HPDE6-E6E7 (cell line): ENCODE results near the gene HOXD4.

ENCODE experiments used
- DNase-seq: peaks from one replicate; pipeline ENCODE4 v3.0.0; 2011; ENCODE audit warnings: missing footprints; ENCODE audit errors: extremely low spot score

The HOXD4 gene

DNA sequence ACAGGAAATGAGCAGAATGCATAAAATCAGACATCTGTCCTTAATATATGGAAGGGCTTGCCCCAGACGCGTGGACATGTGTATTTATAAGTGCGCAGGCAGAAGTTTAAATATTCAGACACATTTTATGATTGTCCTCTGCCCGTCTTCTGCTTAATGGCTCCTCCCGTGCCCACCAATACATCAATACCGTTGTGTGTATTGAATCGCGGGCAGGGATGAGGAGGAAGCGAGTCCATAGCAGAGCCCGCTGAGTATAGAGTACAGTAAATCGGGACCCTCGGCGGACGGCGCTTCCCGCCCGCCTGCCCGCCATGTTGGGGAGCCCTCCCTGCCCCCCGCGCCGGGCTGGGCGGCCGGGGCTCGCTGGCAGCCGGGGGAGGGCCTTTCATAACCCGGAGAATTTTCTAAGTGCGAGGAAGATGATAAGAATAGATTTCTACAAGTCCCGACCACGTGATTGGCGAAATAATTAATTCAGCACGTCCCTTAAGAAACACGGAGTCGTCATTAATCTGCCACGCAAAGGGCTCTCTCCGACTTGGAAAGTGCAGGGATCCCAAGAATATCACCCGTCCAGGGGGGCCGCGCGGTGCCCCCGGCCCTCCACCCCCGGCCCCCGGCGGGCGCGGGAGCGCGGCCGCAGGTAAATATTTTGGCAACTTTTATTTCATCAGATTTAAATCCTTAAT lies 5.6 kb downstream of the HOXD4 start, which contains the start of gene HOXD3:
Gene HOXD3 (plus strand): TSS at position 501 of the 692 bp plus-strand sequence. CDS start 11,808 bp downstream, outside the sequence.
- DNase-seq: no peak

DNA sequence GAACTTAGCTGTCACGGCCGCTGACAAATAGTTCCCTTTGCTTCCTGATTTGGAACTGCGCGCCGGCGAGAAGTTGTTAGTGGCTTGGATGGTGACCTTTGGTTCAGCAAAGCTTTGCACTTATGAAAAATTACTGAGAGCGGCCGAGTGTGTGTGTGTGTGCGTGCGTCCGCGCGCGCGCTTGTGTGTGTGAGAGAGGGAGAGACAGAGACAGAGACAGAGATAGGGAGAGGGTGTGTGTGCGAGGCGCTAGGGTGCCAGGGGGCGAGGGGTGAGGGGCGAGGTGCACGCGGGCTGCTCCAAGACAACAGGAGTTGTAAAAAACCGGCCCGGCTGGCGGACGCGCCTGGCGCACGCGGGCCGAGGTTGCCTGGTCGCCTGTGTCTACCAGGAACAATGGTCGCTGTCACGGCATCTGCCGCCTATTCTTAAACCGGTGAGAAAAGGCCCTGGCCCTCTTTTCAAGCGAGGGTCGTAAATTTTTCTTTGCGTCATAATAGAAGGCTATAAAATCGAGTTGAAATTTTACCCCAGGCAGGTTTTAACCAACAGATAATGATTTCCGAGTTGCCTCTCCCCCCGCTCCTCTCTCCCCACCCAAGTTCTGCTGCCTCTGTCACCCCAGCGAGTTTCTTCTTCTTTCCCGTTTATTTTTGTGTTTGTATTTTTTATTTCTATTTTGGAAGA lies 6.3 kb downstream of the HOXD4 start:
- DNase-seq: no peak

DNA sequence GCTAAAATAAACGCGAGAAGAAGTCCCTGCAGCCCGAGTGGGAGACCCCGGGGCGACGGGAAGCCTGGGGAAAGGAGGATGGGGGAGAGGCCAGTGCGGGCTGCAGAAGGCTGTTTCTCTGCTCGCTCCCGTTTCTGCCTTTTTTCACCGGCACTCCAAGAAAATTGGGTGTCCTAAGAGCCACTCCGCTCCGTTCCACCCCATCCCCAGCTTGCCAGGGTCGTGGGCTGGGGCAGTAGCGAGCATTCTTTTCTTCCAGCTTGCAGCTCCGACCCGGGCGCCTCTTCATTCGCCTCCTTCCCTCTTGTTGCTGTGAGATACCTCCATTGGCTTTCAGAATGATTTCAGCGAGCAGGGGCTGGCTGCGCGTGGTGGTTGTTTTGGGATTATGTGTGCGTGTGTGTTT lies 6.8 kb downstream of the HOXD4 start:
- no peak for DNase-seq

DNA sequence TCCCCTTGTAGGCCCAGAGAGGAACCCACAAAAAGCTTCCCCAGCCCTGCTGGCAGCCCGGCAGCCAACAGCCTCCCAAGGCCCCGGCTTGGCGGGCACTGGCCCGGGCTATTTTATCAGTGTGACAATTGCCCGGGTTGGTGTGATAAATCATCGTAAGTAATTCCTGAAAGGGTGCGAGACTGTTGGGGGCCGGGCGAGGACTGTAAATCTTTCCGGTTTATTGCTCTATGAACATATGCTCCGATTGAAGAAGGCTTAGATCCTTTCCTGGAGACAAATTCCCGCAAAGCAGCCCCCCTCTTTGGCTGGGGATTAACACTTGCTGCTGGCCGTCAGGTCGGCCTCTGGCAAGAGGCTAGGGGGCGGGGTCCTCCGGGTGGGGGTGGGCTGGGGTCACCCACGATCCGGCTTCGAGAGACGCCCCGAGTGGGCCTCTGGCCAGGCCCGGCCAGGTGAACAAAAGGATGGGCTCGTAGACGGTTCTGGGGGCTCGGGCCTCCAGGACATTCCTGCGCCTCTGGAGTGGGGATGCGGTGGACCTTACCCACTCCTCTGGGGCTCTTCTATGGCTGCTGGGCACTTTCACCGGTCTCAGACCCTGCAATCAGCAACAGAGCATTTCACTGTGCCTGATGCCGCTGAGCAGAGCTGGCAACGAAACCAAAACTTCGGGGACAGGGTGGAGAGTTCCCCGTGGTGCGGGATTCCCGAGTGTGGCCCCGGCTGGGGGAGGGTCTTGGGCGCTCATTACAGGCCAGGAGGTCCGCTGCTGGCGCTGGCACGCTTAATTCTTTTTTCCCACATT lies 7.7 kb downstream of the HOXD4 start:
- DNase-seq: no peak

DNA sequence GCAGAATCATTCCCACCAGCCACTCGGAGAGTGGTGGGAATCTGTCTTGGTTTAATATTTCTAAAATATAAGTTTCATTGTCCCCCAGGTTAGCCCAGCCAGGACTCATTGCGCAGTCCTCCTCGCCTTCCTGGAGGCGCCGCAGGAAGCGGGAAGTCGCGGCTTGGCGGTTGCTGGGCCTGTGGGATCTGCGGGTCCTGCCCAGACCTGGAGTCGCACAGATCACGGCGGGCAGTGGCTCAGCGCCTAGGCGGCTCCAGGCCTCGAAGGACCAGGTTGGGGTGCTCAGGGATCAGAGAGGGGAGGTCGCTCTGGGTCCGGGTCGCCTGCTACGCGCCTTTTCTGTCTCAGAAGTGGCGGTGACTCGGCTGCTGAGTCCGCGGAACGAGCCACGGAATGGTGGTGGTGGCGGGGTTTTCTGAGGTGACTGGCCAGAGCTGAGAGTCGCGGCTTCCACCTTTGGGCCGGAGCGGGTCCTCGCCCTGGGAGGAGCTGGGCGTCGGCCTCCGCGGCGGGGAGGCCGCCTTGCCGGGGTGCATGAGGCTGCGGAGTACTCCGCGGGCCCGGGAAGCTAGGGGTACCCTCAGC lies 8.4 kb downstream of the HOXD4 start:
- DNase-seq: no peak

DNA sequence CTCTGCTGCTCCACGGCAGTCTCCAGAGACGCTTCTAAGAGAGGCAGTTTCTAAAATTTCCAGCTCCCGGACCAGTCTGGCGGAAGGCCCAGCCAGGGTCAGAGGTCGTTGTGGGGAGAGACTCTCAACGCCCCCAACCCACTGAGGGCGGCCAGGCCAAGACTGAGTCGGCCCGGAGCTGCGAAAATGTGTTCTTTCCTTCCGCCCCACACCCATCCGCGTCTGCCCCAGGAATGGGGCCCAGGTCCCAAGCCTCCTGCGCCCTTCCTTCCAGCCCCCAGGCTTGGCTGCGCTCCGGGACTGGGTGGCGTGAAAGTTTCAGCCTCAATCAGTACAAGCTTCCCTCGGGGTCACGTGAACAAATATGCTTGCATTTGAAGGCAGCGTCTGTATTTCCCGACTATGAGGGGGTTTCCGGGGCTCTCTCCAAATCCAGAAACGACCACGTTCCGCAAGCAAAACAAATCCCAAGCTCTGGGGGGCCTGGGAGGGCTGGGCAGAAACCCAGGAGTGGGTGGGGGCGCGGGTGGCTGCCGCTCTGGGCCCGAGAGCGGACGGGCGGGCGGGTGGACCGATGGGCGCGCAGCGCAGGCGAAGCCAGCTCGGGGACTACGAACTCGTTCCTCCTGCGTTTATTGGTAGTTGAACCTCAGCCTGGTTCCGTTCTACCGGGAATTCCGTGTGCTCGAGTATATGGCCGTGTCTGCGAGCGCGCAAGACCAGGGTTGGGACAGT lies 9.1 kb downstream of the HOXD4 start:
- DNase-seq: no peak

DNA sequence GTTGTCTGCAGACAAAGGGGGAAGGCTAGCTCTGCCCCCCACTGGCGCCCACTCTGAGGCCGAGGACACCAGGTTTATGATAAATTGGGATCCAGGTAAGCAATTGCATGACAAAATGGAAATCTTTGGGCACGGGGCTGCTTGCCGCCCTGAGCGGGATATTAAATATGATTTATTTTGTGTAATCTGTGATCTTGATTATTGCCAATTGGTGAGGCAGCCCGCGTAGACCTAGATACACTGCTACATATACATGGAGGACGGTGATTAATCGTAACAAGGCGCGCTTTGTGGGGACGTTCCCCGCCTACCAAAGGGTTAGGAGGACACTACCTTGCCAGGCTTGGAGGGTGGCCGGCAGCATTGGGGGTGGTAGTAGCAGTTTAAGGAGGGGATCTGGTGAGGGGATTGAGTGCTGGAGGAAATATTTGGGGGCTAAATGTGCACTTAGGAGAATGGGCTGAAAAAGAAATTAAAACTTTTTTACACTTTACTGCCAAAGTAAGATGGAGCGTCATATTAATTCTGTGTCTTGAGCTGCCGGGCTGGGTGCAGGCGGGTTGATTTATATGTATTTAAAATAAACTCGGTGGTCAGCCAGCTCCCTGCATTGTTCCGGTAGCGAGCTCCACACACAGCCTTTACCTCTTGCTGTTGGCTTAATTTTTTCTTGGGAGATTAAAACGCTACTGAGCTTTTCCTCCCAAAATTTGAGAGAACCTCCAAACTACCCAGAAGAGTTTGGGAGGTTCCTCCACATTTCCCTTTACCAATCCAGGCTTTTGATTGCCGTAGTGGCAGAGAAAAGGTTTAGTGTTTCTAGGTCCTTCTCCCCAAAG lies 9.9 kb downstream of the HOXD4 start:
- no peak for DNase-seq

DNA sequence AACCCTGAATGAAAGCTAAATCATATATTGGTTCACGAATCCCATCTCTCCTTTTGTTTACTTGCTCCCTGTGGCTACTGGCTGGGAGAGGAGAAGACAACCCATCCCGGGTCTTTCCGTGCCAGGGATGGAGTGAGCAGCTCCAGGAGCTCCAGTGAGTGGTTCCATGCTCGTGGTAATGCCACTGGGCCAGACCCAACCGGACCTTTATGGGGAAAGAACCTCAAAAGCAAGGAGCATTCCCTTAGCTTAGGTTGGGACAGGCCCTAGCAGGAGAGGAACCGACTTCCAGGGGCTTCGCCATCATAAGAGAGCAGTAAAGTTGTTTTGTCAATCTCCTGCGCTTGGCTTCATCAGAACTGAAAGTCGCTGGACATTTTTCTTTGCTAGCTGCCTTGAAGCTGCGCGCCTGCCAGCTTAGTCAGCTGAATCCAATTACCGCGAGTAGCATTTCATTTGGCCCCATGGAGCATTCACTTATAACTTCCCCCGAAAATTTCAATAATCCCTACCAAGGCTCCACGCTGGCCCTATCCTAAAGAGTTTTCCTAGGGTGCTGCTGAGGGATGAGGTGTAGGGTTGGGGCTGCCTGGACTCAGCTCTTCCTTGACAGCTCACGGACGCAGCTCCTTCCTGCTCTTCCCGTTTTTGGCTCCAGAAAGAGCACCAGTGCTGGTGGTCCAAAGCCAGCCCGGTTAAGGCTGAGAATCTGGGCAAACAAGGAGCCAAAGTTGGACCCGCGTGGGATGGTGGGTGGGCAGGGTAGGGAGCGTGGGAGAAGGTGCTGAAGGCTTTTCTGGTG lies 10.7 kb downstream of the HOXD4 start:
- DNase-seq: no peak

DNA sequence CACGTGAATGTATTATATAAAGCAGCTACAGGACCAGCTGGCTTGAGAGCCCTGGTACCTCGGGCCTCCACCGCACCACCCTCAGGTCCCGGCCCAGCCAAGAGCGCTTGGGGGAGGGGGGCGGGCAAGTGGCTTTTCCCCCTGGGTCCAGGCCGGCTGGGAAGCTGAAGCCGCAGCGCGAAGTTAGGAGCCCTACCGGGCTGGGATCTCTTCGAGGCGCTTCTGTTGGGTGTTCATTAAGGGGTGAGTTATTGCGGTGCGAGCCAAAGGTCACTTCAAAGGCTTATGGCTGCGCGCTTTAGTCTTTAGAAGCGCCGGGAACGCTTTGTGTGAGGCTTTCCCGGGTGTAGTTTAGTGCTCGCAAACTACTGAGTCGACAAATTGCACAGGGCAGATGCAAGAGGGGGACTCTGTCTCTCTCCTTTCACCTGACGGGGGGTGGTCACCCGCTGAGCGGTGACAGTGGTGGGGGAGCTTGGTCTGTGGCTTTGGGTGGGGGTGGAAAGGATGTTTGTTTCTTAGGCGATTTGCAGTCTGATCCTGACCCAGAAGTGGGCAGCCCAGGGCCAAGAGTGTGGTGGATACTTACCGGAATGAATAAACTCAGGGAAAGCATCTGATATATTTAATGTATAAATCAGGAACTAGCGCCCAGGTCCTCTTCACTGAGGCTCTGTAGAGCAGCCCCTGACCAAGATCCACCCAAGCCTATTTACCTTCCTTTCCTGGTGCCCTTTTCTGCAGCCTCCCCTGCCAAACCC lies 11.7 kb downstream of the HOXD4 start:
- DNase-seq: no peak

DNA sequence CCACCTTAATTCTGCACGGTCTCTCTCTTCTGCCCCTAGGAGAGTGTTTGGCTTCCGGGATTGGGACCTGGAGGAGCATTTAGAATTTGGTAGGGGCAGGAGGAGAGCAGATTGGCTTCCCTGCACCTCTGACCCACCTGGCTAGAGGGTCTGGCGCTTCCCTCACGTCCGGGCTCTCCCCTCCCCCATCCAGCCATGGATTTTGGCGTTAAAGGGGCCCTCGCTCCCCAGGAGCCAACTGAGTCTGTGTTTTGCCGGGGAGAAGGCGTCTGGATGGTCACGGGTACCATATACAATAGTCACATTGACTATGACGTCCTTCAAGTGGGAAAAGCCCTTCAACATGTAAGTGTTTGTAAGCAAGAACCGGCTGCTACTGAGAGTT lies 12.3 kb downstream of the HOXD4 start:
- no peak for DNase-seq

DNA sequence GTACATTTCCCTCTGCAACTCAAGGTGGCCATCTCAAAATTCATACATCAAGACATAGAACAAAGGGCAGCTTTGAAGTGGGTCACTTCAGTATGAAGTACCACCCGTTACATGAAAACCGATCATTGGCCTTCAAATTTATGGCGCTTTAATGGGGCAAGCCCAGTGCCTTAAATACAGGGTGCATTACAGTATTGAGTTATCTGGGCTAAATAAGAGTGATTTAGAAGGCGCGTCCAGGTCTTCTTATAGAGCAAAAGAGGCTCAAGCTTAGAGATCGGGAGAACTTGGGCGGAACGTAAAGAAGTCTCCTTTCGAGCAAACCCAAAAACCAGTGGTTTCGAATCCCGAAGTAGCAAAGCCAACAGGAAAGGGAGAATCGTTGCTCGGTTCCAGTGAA lies 12.9 kb downstream of the HOXD4 start:
- DNase-seq: no peak

DNA sequence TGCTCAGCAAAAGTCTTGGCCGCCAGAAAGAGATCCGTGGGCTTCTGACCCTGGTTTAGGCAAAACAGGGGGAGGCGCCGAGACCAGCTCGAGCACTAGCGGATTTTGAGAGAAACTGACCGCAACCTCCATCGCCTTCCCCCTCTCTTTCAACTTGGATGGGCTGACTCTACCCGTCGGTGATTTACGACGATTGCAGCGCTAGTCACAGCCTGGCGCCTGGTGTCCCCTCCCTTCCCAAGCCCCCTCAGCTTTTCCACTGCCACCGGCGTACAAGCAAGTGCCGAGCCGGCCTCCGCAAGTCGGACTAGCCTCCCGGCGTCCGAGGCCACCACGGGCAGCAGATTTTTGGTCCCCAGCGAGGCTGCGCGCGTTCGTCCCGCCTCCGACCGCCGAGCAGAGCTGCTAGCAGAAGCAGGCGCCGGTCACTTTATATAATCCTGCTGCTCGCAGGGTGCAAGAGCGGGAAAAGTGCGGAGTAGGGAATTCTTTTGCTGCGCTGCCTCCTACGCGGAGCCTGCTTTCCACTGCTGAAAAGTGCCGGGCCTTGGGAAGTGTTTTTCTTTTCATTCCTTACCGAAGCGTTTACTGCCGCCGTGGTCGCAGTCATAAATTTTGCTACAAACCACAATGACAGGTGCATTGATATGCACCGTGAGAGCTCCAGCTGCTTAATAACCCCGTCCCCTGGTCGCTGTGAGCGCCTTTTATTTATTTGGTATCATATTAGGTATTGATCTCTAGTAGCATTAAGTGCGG lies 13.4 kb downstream of the HOXD4 start:
- DNase-seq: no peak

DNA sequence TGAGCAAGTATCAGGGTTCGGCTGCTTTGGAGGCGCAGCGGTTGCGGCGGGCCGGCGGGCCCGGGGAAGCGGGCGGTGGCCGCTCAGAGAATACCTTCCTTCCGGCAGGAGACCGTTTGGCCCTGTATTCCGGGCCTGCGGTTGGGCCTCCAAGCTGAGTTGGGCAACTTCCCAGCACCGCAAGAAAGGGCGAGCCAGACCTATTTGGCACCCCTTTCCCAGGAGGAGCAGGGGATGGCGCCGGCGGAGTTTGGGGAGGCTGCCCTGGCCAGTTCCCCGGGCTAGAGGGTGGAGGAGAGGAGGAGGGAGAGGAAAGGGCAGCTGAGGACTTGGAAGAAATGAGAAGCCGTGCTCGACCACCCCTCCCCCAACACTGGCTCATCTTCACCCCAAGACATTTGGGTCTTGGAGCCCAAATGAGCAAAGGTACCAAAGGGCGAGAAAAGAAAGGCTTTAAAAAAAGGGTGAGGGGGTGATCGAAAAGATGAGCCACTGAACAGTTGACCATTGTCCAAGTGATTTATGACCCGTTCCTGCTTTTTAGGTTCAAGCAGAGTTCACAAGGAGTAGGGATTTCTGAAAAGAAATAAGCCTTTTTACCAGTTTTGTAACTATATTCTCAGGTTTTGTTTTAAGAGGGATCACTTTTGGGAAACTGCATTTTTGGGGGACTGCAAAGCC lies 14.2 kb downstream of the HOXD4 start:
- DNase-seq: no peak

DNA sequence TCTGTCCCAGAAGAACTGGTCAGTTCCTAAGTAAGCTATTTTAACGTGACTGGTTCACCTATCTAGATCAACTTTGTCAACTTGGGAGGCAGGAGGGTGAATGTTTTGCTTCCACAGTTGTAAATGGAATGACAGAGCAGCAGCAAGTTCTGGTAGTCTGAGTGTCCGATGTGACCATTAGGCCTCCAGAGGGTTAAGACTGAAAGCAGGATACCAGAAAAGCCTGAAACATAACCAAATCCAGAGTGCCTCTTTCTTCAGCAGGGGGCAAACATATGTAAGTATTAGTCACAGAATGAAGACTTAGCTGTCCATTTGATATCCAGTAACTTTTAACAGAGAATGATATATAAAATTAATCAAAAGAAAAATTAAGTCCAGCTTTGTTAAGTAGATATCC lies 14.9 kb downstream of the HOXD4 start:
- no peak for DNase-seq

DNA sequence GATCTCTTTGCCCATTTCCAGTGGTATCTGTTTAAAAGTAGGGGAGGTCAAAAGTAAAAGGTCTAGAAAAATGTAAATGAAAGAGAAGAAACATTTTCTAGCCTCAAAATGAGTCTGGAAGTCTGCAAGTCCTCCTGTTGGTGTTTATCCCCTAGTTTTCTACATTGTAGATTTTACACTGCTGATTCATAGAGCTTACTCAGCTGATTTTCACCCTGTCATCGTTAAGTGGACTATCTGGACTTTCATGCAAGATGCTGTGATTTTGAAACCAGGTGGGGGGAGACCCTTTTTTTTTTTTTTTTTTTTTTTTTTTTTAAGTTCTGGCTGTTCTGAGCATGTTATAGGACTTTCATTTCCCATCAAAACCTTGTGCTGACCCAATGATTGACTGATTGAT lies 16.0 kb downstream of the HOXD4 start:
- DNase-seq: no peak

DNA sequence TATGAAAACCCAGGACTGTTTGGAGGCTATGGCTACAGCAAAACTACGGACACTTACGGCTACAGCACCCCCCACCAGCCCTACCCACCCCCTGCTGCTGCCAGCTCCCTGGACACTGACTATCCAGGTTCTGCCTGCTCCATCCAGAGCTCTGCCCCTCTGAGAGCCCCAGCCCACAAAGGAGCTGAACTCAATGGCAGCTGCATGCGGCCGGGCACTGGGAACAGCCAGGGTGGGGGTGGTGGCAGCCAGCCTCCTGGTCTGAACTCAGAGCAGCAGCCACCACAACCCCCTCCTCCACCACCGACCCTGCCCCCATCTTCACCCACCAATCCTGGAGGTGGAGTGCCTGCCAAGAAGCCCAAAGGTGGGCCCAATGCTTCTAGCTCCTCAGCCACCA lies 17.8 kb downstream of the HOXD4 start:
- DNase-seq: no peak

DNA sequence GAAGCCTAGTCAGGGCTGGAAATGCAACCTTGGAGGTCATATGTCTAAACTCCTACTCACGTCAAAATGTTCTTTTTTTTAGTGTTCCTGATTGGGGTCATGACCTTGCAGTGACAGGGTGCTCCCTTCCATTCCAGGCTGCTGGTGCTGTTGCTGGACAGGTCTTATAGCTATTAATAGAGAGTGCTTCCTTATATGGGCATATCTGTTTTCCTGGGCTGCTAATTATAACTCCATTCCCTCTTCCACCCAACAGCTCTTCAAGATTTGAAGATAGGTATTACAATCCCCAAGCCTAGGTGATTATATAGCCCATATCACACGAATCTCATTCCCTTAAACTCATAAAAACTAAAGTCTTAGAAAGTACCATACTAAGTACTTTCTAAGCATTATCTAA lies 18.4 kb downstream of the HOXD4 start:
- no peak for DNase-seq
